Endometrial microvascular endothelial cells (primary cell): ENCODE measurements around the gene GIMAP2. TPM values are rescaled to one million over a fixed set of nuclear protein-coding genes. Genes with fewer than 3 reads are reported as not detected.

Experiments used
- in situ Hi-C: cut with HindIII; loops from 2 replicates; pipeline ENCODE4 v1.10.0; 2017; ENCODE audit warnings: low sequenced_read_pairs, low pct_unique_long_range_greater_than_20kb; ENCODE audit errors: inconsistent ontology term
- total RNA-seq: library from RNA; depleted of rRNA; stranded (reverse); fragments of >200 nt; gene quantifications from one replicate; pipeline ENCODE4 v1.2.3, GENCODE V29; 2015; ENCODE audit errors: inconsistent ontology term

Gene GIMAP2
- total RNA-seq, 1 donor from 2014 or later = 28.7 TPM

GRCh38 chr7:150723467-150723866 lies 38.0 kb downstream of the GIMAP2 start:
- in situ Hi-C loops = no loop called here

DNA sequence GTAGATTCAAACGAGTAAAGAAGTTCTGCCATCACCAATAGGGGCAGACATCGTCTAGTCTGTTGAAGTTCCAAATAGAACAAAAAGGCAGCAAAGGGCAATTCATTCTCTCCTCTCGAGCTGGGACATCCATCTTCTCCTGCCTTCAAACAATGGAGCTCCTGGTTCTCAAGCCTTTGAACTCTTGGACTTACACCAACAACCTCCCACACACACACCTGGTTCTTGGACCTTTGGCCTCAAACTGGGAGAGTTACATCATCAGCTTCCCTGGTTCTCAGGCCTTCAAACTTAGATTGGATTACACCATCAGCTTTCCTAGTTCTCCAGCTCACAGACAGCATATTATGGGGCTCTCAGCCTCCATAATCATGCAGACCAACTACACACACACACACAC lies 41.9 kb downstream of the GIMAP2 start:
- in situ Hi-C loops = no loop called here

- in situ Hi-C loops = no loop called here
Measured at GRCh38 chr7:150728011-150728410, 42.5 kb downstream of the GIMAP2 start.

DNA sequence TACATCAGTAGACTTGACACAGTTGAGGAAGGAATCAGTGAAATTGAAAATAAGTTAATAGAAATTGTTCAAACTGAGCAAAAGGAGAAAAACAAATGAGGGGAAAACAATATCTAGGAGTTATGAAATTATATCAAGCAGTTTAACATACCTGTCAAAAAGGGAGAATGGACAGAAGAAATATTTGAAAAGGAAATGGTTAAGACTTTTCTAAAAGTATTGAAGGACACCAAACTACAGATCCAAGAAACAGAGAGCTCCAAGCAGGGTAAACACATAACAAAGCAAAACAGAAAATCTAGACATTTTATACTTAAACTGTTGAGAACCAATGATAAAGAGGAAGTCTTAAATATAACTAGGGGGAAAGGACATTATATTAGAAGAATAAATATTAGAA lies 43.1 kb downstream of the GIMAP2 start:
- in situ Hi-C loops = no loop called here

GRCh38 chr7:150731916-150732315 lies 46.4 kb downstream of the GIMAP2 start:
- in situ Hi-C loops = no loop called here

DNA sequence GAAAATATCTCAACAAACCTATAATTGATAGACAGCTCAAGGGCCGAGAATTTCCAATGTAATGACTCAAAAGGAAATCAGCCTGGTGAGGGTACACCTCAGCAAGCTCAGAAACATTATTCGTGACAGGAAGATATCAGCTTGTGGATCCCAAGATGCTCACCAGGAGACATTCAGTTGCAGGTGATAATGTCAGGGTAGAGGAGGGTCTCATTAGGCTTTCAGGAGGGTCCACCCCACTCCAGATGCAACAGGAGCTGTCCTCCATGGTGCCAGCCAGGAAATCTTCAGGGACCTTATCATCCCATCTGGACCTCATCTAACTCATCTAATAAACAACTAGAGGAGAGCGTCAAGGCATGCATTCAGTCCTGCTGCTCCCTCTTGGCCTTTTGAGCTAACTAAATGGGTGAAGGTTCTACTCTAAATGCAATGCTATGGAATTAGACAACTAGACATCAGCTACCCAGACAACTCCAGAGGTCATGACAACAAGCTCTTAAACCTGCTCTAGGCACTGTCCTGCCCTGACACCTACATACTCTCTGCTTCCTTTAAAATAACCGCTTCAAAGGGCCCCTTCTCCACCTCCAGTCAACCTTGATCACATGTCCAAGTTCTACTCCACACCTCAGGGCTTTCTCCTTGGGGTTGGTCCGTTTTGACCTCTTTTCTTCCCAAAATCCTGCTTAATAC lies 47.4 kb downstream of the GIMAP2 start:
- in situ Hi-C loops = no loop called here

GRCh38 chr7:150733482-150734095 lies 48.1 kb downstream of the GIMAP2 start:
- in situ Hi-C loops = no loop called here

GRCh38 chr7:150734254-150734653 lies 48.7 kb downstream of the GIMAP2 start:
- in situ Hi-C loops = no loop called here

DNA sequence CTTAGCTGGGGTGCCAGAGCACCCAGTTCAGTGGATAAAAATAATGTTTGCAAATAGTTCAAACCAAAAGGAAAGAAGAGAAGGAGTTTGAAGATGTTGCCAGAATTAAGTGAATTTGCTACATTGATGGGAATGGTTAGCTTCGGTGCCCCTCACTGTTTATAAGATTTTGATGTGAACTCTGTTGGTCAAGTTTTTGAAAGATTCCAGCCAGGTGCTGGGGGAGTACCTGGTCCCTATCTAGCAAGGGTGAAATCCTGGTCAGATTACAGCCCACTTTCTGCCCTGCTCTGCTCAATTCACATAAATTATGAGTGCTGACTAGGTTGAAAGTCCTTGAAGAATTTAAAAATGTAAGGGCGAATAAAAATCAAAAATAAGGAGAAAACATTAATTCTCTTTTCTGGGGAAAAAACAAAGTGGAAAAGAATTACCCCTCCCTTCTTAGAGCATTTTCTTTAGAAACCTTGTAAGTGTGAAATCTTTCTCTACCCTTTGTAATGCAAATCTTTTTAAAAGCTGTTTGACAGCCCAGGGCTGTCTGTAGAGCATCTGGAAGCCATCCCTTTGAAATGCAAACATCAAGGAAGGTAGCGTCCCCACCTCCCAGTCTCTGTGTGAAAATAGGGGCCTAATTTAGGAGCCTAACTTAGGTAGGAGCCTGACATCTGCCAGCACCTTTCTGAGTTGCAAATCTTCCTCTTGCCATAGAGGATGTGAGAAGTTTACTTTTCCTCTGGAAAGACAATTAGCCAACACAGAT lies 50.3 kb downstream of the GIMAP2 start:
- in situ Hi-C loops = no loop called here

DNA sequence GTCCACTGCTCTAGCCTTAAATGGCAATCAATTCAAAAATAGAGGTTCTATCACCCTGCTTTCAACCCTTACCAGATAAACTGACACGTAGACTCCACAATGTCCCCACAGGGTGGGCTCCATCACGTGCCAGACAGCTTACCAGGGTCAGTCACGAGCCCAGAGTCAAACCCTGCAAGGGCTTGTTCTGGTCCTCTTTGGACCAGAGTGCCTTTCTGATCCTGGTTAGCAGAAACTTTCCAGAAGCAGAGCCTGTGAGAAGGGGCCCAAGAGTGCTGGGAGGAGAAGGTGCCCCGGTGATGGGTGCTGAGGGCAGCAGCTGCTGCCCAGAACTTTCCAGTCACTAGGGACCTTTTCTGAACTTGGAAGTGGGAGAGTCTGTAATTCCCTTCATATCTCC lies 51.4 kb downstream of the GIMAP2 start:
- in situ Hi-C loops = no loop called here

DNA sequence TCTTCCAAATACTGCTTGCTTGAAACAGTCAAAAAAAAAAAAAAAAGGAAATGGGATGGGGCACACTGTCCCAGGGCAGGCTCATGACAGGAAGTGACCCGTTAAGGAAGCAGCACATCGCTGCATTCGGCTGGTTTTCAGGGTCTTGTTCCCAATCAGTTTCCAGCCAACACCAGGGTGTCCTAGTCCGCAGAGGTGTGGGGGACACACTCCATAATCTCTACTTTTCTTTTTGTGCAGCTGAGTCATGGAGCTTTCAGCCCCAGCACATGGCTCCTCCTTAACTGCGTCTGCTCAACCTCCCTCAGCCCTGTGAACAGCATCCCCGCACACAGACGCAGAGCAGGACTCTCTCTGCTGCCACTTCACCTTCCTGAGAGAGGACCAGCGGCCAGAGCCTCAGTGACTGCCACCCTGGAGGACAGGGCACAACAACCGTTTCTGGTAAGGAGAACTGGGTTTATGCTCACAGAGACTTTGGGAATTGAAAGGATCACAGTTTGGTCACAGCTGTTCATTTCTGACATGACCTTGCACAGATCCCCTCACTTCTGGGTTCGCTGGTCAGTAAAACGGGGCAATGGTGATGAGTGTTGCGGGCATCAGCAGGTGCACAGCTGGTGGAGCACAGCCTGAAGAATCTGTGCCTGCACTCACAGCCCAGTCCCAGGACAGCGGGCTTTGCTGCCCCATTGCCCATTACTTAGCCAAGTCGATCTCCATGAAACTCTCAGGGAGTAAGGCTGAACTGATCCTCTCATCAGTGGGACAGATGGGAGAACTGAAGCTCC lies 52.0 kb downstream of the GIMAP2 start, which contains the start of gene GIMAP5:
TSS of gene GIMAP5 (plus strand) at position 154 of the 791 bp plus-strand sequence. CDS start 3,467 bp downstream, outside the sequence.
- in situ Hi-C loops = no loop called here

DNA sequence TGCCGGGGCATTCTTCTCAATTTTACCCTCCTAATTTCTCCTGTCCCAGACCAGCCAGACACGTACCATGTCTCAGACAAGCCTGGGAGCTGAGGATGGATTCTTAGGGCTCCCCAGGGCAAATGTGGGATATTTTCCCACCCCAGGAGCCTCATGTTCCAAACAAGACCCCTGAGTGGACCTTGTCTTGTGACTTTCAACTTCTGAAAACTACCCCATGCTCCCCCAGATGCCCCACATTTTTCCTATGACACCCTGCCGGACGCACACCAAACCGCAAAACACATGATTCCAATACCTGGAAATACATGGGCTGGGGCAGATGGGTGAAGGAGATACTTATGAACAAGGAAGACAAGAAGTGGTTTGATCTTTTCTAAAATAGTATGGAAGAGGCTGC lies 52.6 kb downstream of the GIMAP2 start:
- in situ Hi-C loops = no loop called here

- in situ Hi-C loops = no loop called here
Measured at GRCh38 chr7:150738591-150739001, 53.1 kb downstream of the GIMAP2 start.

- in situ Hi-C loops = no loop called here
Measured at GRCh38 chr7:150739033-150739432, 53.5 kb downstream of the GIMAP2 start.

DNA sequence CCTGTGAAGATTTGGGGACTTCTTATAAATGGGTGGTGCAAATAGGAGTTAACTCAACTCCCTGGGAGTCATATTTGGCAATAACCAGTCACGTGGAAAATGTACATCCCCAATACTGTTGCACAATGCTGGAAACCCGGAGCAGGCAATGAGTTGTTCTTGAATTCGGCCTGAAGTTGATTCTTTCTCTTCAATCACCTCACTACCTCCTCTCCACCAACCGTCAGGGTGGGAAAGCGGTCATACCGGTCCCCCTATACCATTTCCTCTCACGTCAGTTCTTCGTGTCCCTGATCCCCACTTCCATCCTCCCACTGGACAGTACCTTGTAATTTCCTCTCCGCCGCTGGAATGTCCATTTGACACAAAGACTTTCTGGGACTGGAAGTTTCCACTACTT lies 54.5 kb downstream of the GIMAP2 start:
- in situ Hi-C loops = no loop called here

DNA sequence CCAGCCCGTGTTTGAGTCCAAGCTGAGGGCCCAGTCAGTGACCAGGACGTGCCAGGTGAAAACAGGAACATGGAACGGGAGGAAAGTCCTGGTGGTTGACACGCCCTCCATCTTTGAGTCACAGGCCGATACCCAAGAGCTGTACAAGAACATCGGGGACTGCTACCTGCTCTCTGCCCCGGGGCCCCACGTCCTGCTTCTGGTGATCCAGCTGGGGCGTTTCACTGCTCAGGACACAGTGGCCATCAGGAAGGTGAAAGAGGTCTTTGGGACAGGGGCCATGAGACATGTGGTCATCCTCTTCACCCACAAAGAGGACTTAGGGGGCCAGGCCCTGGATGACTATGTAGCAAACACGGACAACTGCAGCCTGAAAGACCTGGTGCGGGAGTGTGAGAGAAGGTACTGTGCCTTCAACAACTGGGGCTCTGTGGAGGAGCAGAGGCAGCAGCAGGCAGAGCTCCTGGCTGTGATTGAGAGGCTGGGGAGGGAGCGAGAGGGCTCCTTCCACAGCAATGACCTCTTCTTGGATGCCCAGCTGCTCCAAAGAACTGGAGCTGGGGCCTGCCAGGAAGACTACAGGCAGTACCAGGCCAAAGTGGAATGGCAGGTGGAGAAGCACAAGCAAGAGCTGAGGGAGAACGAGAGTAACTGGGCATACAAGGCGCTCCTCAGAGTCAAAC lies 56.9 kb downstream of the GIMAP2 start:
- in situ Hi-C loops = no loop called here
